Thyroid gland (tissue), 4 donors: ENCODE results near the gene USP21. TPM values are rescaled to one million over a fixed set of nuclear protein-coding genes. Genes with fewer than 3 reads are reported as not detected.
A peak's percentile ranks its signal among the peaks of the same experiment; 100 is the strongest.

ENCODE experiments used
- DNase-seq, 2 donors: peaks; one replicate each; pipeline ENCODE4 v3.0.0-alpha.2; 2019
- H3K27ac ChIP-seq, 3 donors: fragments of 200-600 bp; sonication (generic); 1 replicate in 2 of 3; 2 replicates in 1 of 3; pipeline ENCODE4 v1.5.1; 2016 to 2019; ENCODE audit warnings: mild to moderate bottlenecking in 1 of 3, moderate library complexity in 1 of 3
- H3K27me3 ChIP-seq: fragments of 200-600 bp; sonication (generic); one replicate; pipeline ENCODE4 v1.5.1; 2019
- H3K36me3 ChIP-seq, 2 donors: fragments of 200-600 bp; sonication (generic); one replicate each; pipeline ENCODE4 v1.5.1; 2016 to 2019
- H3K4me1 ChIP-seq, 2 donors: fragments of 200-600 bp; sonication (generic); one replicate each; pipeline ENCODE4 v1.5.1; 2017 to 2019
- H3K4me3 ChIP-seq, 3 donors: fragments of 200-600 bp; sonication (generic); replicated peaks in 1 of 3; 1 replicate in 2 of 3; 2 replicates in 1 of 3; pipeline ENCODE4 v1.5.1; 2016; ENCODE audit warnings: mild to moderate bottlenecking in 1 of 3
- H3K9me3 ChIP-seq: fragments of 200-600 bp; sonication (generic); one replicate; pipeline ENCODE4 v1.5.1; 2017
- CTCF ChIP-seq, 6 experiments: fragments of 200-600 bp in 3 of 6; fragments of 450-650 bp in 3 of 6; sonication (generic) in 3 of 6; IDR thresholded peaks; one replicate each; pipeline ENCODE4 v1.5.1; 2016 to 2019; ENCODE audit warnings: antibody characterized with exemption in 6 of 6, mild to moderate bottlenecking in 2 of 6, inconsistent platforms in 1 of 6, moderate library complexity in 1 of 6
- POLR2A ChIP-seq, 2 donors: fragments of 450-650 bp; IDR thresholded peaks; one replicate each; pipeline ENCODE4 v1.6.1; 2017; ENCODE audit warnings: antibody characterized with exemption in 2 of 2, mild to moderate bottlenecking in 2 of 2, moderate library complexity in 1 of 2
- WGBS, 2 donors: methylation state at CpG; one replicate each; pipeline ENCODE4 v1.1.5; 2017; 5-methylcytosine and 5-hydroxymethylcytosine counted together
- intact Hi-C: fragments of 100-400 bp; cut with DNase I; formaldehyde crosslinking; loops from one replicate; pipeline ENCODE4 v1.15.1; 2023
- small RNA-seq: library from RNA; depleted of rRNA; stranded (forward); fragments of <200 nt; gene quantifications from one replicate; pipeline ENCODE3, GENCODE V24; 2016
- total RNA-seq, 4 donors: library from RNA; depleted of rRNA; stranded (reverse); fragments of >200 nt; gene quantifications; one replicate each; pipeline ENCODE4 v1.2.3, GENCODE V29; 2016

Gene USP21
- total RNA-seq, 4 donors from 2014 or later, result 21.2 to 27.6 (median 23.0) TPM

DNA sequence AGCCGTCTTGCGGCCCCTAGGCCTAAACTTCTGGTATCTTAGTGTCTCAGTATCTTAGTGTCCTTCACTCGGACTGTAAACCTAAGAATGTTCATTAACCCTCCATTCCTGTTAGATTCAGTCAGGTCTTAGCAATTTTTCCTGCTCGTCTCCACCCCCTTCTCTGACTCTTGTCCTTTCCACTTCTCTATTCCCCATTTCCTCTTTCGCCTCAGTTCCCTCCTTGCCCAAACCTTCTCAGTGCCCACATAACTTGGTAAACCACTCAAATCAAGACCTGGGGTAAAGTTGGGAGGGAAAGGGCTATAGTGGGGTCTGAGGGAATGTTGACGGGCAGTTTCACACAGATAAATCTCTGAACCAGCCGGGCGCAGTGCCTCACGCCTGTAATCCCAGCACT, 55.1 kb downstream of the USP21 start:
- no peak for TF ChIP-seq CTCF (IDR thresholded peaks at IDR 0.05)
- no peak for TF ChIP-seq POLR2A (IDR thresholded peaks at IDR 0.05)
- WGBS, 2 donors, result 89 to 94% methylated on average over 9 of the region's 9 CpGs
- Histone ChIP-seq H3K4me1 (no peaks in the 10 kb centered on the region), H3K27ac (no peak overlapping the region), H3K27me3 (no peaks in the 10 kb centered on the region), H3K36me3 (peaks cover 46 to 57% of the 10 kb centered on the region in 2 donors), H3K4me3 (no peak overlapping the region), H3K9me3 (no peaks in the 10 kb centered on the region)
- intact Hi-C loops, result no loop called here
- DNase-seq, result no peak

- H3K9me3 ChIP-seq, result no peaks in the 10 kb centered on the region
- peak within 1 kb of the TSS in 1 of 3 donors; percentile 52 for H3K27ac ChIP-seq
- 75 to 83% methylated on average over 10 of the region's 10 CpGs for WGBS, 2 donors
- intact Hi-C loops, result no loop called here
- peaks cover 45 to 50% of the 10 kb centered on the region in 2 donors for H3K36me3 ChIP-seq
- TF ChIP-seq CTCF (IDR thresholded peaks at IDR 0.05) (no peak), POLR2A (IDR thresholded peaks at IDR 0.05) (peak in 1 of 2 donors; percentile 18)
- DNase-seq, result no peak
- no peaks in the 10 kb centered on the region for H3K27me3 ChIP-seq
- H3K4me3 ChIP-seq, result no peak within 1 kb of the TSS
- no peaks in the 10 kb centered on the region for H3K4me1 ChIP-seq
Measured at GRCh38 chr1:161215076-161215475, 55.8 kb downstream of the USP21 start, which contains the start of gene FCER1G. Gene FCER1G, plus strand, starts transcription at chr1:161215295. Its CDS starts 27 bp downstream, at chr1:161215322.

Small RNA genes lying within 50 kb of the gene (small RNA-seq; reads per million reads assigned to genes)
- not detected for gene RF01225

Other genes with a start within 250 kb of the USP21 start
- not detected for gene ITLN2, start 204.7 kb upstream of the USP21 start, total RNA-seq
- gene F11R, start 138.3 kb upstream of the USP21 start, total RNA-seq, result 100 to 1,000 TPM in 2 of 4 donors, 10 to 100 TPM in 2; 80.8 to 122 (median 98.3) TPM
- 100 to 1,000 TPM; 256 to 466 (median 320) TPM for gene TSTD1, start 120.5 kb upstream of the USP21 start, total RNA-seq
- gene USF1, start 113.5 kb upstream of the USP21 start, total RNA-seq, result 10 to 100 TPM; 56.0 to 71.0 (median 70.3) TPM
- 1 to 10 TPM; 1.4 to 3.5 (median 2.9) TPM for gene ARHGAP30, start 89.6 kb upstream of the USP21 start, total RNA-seq
- under 1 TPM in 1 of 4 donors, not detected in 3; 0.27 TPM for gene NECTIN4, start 69.9 kb upstream of the USP21 start, total RNA-seq
- gene KLHDC9, start 61.1 kb upstream of the USP21 start, total RNA-seq, result 10 to 100 TPM in 3 of 4 donors, 1 to 10 TPM in 1; 6.9 to 31.8 (median 19.2) TPM
- gene PFDN2, start 41.5 kb upstream of the USP21 start, total RNA-seq, result 10 to 100 TPM; 23.8 to 58.2 (median 30.3) TPM
- gene NIT1, start 41.4 kb upstream of the USP21 start, total RNA-seq, result 10 to 100 TPM; 36.4 to 50.4 (median 47.9) TPM
- gene DEDD, start 26.8 kb upstream of the USP21 start, total RNA-seq, result 10 to 100 TPM; 27.5 to 34.6 (median 31.1) TPM
- 10 to 100 TPM; 37.6 to 90.4 (median 62.1) TPM for gene UFC1, start 5.5 kb upstream of the USP21 start, total RNA-seq
- 10 to 100 TPM; 12.6 to 30.0 (median 21.8) TPM for gene PPOX, start 6.9 kb downstream of the USP21 start, total RNA-seq
- gene B4GALT3, start 18.0 kb downstream of the USP21 start, total RNA-seq, result 10 to 100 TPM; 24.1 to 34.0 (median 29.2) TPM
- gene ADAMTS4, start 39.6 kb downstream of the USP21 start, total RNA-seq, result 10 to 100 TPM in 1 of 4 donors, 1 to 10 TPM in 3; 4.6 to 24.4 (median 9.4) TPM
- 100 to 1,000 TPM in 2 of 4 donors, 10 to 100 TPM in 2; 75.4 to 122 (median 99.9) TPM for gene NDUFS2, start 42.9 kb downstream of the USP21 start, total RNA-seq
- 10 to 100 TPM; 16.3 to 70.9 (median 22.3) TPM for gene FCER1G, start 55.8 kb downstream of the USP21 start, total RNA-seq
- not detected for gene APOA2, start 64.1 kb downstream of the USP21 start, total RNA-seq
- 10 to 100 TPM in 1 of 4 donors, 1 to 10 TPM in 3; 7.0 to 12.4 (median 8.3) TPM for gene TOMM40L, start 66.6 kb downstream of the USP21 start, total RNA-seq
- gene NR1I3, start 78.7 kb downstream of the USP21 start, total RNA-seq, result not detected
- under 1 TPM; 0.39 to 0.83 (median 0.61) TPM for gene PCP4L1, start 99.2 kb downstream of the USP21 start, total RNA-seq
- 1 to 10 TPM in 2 of 4 donors, under 1 TPM in 2; 0.67 to 1.9 (median 0.93) TPM for gene MPZ, start 150.5 kb downstream of the USP21 start, total RNA-seq
- 100 to 1,000 TPM in 3 of 4 donors, 10 to 100 TPM in 1; 49.1 to 174 (median 111) TPM for gene SDHC, start 154.9 kb downstream of the USP21 start, total RNA-seq
- gene CFAP126, start 208.4 kb downstream of the USP21 start, total RNA-seq, result not detected